ENCODE data around the gene PPP2R3B. TPM values are rescaled to one million over a fixed set of nuclear protein-coding genes. Genes with fewer than 3 reads are reported as not detected.
"Not testable (repeated sequence)": the region's sequence is repeated elsewhere in the genome, so short reads cannot be mapped to it uniquely, and the experiment has no call there.

Gene PPP2R3B
- total RNA-seq, 2 donors from 2014 or later, result 6.8 to 14.5 TPM

GRCh38 chrX:353566-354535 lies 32.9 kb downstream of the PPP2R3B start:
- Histone ChIP-seq H3K36me3 (peaks cover 3% of the 10 kb centered on the region), H3K4me3 (no peak overlapping the region), H3K9me3 (no peaks in the 10 kb centered on the region), H3K4me1 (ENCODE audit: control insufficient read depth in 1 of 2, low read depth in 2 of 2) (no peaks in the 10 kb centered on the region), H3K27me3 (replicated peaks; ENCODE audit: insufficient read depth) (no peaks in the 10 kb centered on the region), H3K27ac (no peak overlapping the region)
- TF ChIP-seq, protein P1, sequence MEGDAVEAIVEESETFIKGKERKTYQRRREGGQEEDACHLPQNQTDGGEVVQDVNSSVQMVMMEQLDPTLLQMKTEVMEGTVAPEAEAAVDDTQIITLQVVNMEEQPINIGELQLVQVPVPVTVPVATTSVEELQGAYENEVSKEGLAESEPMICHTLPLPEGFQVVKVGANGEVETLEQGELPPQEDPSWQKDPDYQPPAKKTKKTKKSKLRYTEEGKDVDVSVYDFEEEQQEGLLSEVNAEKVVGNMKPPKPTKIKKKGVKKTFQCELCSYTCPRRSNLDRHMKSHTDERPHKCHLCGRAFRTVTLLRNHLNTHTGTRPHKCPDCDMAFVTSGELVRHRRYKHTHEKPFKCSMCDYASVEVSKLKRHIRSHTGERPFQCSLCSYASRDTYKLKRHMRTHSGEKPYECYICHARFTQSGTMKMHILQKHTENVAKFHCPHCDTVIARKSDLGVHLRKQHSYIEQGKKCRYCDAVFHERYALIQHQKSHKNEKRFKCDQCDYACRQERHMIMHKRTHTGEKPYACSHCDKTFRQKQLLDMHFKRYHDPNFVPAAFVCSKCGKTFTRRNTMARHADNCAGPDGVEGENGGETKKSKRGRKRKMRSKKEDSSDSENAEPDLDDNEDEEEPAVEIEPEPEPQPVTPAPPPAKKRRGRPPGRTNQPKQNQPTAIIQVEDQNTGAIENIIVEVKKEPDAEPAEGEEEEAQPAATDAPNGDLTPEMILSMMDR (IDR thresholded peaks at IDR 0.05), result no peak
- DNase-seq (ENCODE audit: low spot score) (no peak), ATAC-seq (ENCODE audit: insufficient number of reproducible peaks, low FRiP score, low read depth) (no peak)

- peaks cover 3% of the 10 kb centered on the region for H3K36me3 ChIP-seq
- DNase-seq (ENCODE audit: low spot score), result no peak
- no peak overlapping the region for H3K4me3 ChIP-seq
- no peaks in the 10 kb centered on the region for H3K9me3 ChIP-seq
- no peaks in the 10 kb centered on the region for H3K4me1 ChIP-seq (ENCODE audit: control insufficient read depth in 1 of 2, low read depth in 2 of 2)
- no peaks in the 10 kb centered on the region for H3K27me3 ChIP-seq (replicated peaks; ENCODE audit: insufficient read depth)
- TF ChIP-seq, protein P1 (IDR thresholded peaks at IDR 0.05), result no peak
- H3K27ac ChIP-seq, result no peak overlapping the region
- ATAC-seq (ENCODE audit: insufficient number of reproducible peaks, low FRiP score, low read depth), result no peak
Observed at GRCh38 chrX:352582-353314, 34.0 kb downstream of the PPP2R3B start.

DNA sequence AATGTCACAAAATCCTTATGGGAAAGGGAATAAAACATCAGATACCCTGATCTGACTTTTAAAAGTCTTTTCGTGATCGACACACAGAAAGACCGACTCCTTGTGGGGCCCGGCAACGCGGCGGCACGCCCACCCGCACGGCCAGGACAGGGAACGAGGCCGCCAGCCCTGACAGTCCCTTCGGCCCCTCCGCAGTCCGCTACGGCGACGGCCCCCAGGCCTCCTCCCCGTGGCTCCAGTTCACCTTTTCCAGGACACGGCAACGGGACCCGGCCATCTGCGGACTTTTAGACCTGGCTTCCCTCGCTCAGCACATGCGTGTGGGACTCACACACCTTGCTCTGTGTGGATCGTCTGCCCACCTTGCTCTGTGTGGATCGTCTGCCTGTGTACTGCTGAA lies 34.5 kb downstream of the PPP2R3B start:
- DNase-seq (ENCODE audit: low spot score) (no peak), ATAC-seq (ENCODE audit: insufficient number of reproducible peaks, low FRiP score, low read depth) (no peak)
- Histone ChIP-seq H3K4me3 (no peak overlapping the region), H3K4me1 (ENCODE audit: control insufficient read depth in 1 of 2, low read depth in 2 of 2) (no peaks in the 10 kb centered on the region), H3K36me3 (peaks cover 3% of the 10 kb centered on the region), H3K27me3 (replicated peaks; ENCODE audit: insufficient read depth) (no peaks in the 10 kb centered on the region), H3K9me3 (no peaks in the 10 kb centered on the region), H3K27ac (no peak overlapping the region)
- TF ChIP-seq, protein P1 (IDR thresholded peaks at IDR 0.05), result no peak

DNA sequence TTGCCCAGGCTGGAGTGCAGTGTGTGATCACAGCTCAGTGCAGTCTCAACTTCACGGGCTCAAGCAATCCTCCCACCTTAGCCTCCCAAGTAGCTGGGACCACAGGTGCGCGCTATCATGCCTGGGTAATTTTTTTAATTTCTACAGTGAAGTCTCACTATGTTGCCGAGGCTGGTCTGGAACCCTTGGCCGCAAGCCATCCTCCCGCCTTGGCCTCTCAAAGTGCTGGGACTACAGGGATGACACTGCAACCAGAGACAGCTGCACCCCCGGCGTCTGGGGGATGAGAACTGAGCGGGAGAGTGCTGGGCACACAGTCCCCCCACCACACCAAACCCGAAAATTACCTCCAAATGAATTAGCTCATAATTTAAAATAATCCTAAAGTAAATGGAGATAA lies 35.0 kb downstream of the PPP2R3B start:
- Histone ChIP-seq H3K36me3 (peaks cover 3% of the 10 kb centered on the region), H3K27ac (no peak overlapping the region), H3K27me3 (replicated peaks; ENCODE audit: insufficient read depth) (no peaks in the 10 kb centered on the region), H3K9me3 (no peaks in the 10 kb centered on the region), H3K4me1 (ENCODE audit: control insufficient read depth in 1 of 2, low read depth in 2 of 2) (no peaks in the 10 kb centered on the region), H3K4me3 (no peak overlapping the region)
- TF ChIP-seq, protein P1 (IDR thresholded peaks at IDR 0.05), result no peak
- ATAC-seq (ENCODE audit: insufficient number of reproducible peaks, low FRiP score, low read depth) (no peak), DNase-seq (ENCODE audit: low spot score) (no peak)

GRCh38 chrX:351324-351641 lies 35.4 kb downstream of the PPP2R3B start:
- ATAC-seq (ENCODE audit: insufficient number of reproducible peaks, low FRiP score, low read depth); H3K36me3 ChIP-seq; H3K9me3 ChIP-seq; DNase-seq (ENCODE audit: low spot score); H3K27me3 ChIP-seq (replicated peaks; ENCODE audit: insufficient read depth); H3K4me3 ChIP-seq; H3K27ac ChIP-seq; H3K4me1 ChIP-seq (ENCODE audit: control insufficient read depth in 1 of 2, low read depth in 2 of 2): not testable (repeated sequence)

All from thoracic aorta (tissue), 2 donors.